ENCODE results near the gene ZNF691.

GRCh38 chr1:42876009-42876408 is 29.6 kb downstream of the ZNF691 start:
- TF ChIP-seq CTCF (IDR thresholded peaks at IDR 0.05), result no peak
- no peak for TF ChIP-seq POLR2AphosphoS5 (IDR thresholded peaks at IDR 0.05; ENCODE audit: insufficient read depth in 1 of 2, low read depth in 1 of 2)
